ENCODE data around the gene SPATA12. TPM values are rescaled to one million over a fixed set of nuclear protein-coding genes. Genes with fewer than 3 reads are reported as not detected.

Gene SPATA12
- total and polyA plus RNA-seq, 7 donors, result 0.01 TPM; not detected in 6

GRCh38 chr3:57015912-57016311, 44.6 kb upstream of the SPATA12 start:
- no peaks in the 10 kb centered on the region for H3K9me3 ChIP-seq
- ATAC-seq (no peak), DNase-seq (no peak)
- intact Hi-C loops (cut with DNase I), result no loop called here
- H3K27ac ChIP-seq, result no peak overlapping the region
- TF ChIP-seq, protein P1, sequence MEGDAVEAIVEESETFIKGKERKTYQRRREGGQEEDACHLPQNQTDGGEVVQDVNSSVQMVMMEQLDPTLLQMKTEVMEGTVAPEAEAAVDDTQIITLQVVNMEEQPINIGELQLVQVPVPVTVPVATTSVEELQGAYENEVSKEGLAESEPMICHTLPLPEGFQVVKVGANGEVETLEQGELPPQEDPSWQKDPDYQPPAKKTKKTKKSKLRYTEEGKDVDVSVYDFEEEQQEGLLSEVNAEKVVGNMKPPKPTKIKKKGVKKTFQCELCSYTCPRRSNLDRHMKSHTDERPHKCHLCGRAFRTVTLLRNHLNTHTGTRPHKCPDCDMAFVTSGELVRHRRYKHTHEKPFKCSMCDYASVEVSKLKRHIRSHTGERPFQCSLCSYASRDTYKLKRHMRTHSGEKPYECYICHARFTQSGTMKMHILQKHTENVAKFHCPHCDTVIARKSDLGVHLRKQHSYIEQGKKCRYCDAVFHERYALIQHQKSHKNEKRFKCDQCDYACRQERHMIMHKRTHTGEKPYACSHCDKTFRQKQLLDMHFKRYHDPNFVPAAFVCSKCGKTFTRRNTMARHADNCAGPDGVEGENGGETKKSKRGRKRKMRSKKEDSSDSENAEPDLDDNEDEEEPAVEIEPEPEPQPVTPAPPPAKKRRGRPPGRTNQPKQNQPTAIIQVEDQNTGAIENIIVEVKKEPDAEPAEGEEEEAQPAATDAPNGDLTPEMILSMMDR (IDR thresholded peaks at IDR 0.05), result no peak
- no peak overlapping the region for H3K4me3 ChIP-seq
- no peaks in the 10 kb centered on the region for H3K4me1 ChIP-seq
- H3K27me3 ChIP-seq (ENCODE audit: insufficient read depth in 3 of 3, low read length in 2 of 3), result no peaks in the 10 kb centered on the region
- no peaks in the 10 kb centered on the region for H3K36me3 ChIP-seq (ENCODE audit: insufficient read depth in 1 of 2, low read depth in 1 of 2)
- WGBS, 3 donors, result 94 to 97% (median 94%) methylated on average over 6 of the region's 6 CpGs

- 32 to 60% (median 38%) methylated on average over 8 of the region's 8 CpGs for WGBS, 3 donors
- TF ChIP-seq, protein P1 (IDR thresholded peaks at IDR 0.05), result no peak
- no peak overlapping the region for H3K27ac ChIP-seq
- no peak overlapping the region for H3K4me3 ChIP-seq
- intact Hi-C loops (cut with DNase I), result no loop called here
- DNase-seq, result no peak
- H3K4me1 ChIP-seq, result no peaks in the 10 kb centered on the region
- ATAC-seq, result no peak
- H3K27me3 ChIP-seq (ENCODE audit: insufficient read depth in 3 of 3, low read length in 2 of 3), result no peaks in the 10 kb centered on the region
- no peaks in the 10 kb centered on the region for H3K36me3 ChIP-seq (ENCODE audit: insufficient read depth in 1 of 2, low read depth in 1 of 2)
- no peaks in the 10 kb centered on the region for H3K9me3 ChIP-seq
Measured at GRCh38 chr3:57017459-57017845, 43.0 kb upstream of the SPATA12 start.

DNA sequence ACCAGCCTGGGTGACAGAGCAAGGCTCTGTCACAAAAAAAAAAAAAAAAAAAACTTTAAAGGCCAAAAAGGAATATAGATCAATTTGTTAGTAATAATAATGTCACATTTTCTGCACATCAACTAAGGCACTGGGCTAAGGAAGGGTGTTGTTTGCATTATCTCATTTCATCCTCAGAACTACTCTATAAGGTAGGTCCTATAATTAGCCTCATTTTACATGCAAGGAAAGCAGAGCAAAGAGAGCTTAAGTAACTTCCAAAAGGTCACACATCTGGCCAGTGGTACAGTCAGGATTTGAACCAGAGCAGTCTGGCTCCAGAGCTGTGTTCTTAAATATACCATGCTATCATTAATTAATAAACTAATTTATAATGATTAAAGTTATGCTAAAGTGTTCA, 42.2 kb upstream of the SPATA12 start:
- Histone ChIP-seq H3K27ac (no peak overlapping the region), H3K36me3 (ENCODE audit: insufficient read depth in 1 of 2, low read depth in 1 of 2) (no peaks in the 10 kb centered on the region), H3K27me3 (ENCODE audit: insufficient read depth in 3 of 3, low read length in 2 of 3) (no peaks in the 10 kb centered on the region), H3K9me3 (no peaks in the 10 kb centered on the region), H3K4me3 (no peak overlapping the region), H3K4me1 (no peaks in the 10 kb centered on the region)
- DNase-seq (no peak), ATAC-seq (no peak)
- TF ChIP-seq, protein P1 (IDR thresholded peaks at IDR 0.05), result no peak
- intact Hi-C loops (cut with DNase I), result no loop called here

GRCh38 chr3:57019057-57019456, 41.4 kb upstream of the SPATA12 start:
- Histone ChIP-seq H3K27ac (no peak overlapping the region), H3K9me3 (no peaks in the 10 kb centered on the region), H3K27me3 (ENCODE audit: insufficient read depth in 3 of 3, low read length in 2 of 3) (no peaks in the 10 kb centered on the region), H3K36me3 (ENCODE audit: insufficient read depth in 1 of 2, low read depth in 1 of 2) (no peaks in the 10 kb centered on the region), H3K4me1 (no peaks in the 10 kb centered on the region), H3K4me3 (no peak overlapping the region)
- intact Hi-C loops (cut with DNase I), result no loop called here
- DNase-seq (no peak), ATAC-seq (no peak)
- TF ChIP-seq, protein P1 (IDR thresholded peaks at IDR 0.05), result no peak
- 86 to 90% (median 88%) methylated on average over 3 of the region's 3 CpGs for WGBS, 3 donors

- intact Hi-C loops (cut with DNase I), result no loop called here
- no peak overlapping the region for H3K4me3 ChIP-seq
- H3K27me3 ChIP-seq (ENCODE audit: insufficient read depth in 3 of 3, low read length in 2 of 3), result no peaks in the 10 kb centered on the region
- 58 to 86% (median 63%) methylated on average over 3 of the region's 3 CpGs for WGBS, 3 donors
- H3K27ac ChIP-seq, result no peak overlapping the region
- TF ChIP-seq, protein P1 (IDR thresholded peaks at IDR 0.05), result no peak
- no peaks in the 10 kb centered on the region for H3K4me1 ChIP-seq
- ATAC-seq (no peak), DNase-seq (no peak)
- no peaks in the 10 kb centered on the region for H3K9me3 ChIP-seq
- H3K36me3 ChIP-seq (ENCODE audit: insufficient read depth in 1 of 2, low read depth in 1 of 2), result no peaks in the 10 kb centered on the region
Measured at GRCh38 chr3:57025237-57025636, 35.2 kb upstream of the SPATA12 start.

Measured in psoas muscle (tissue), 8 donors.